KOPT-K1 (cell line): ENCODE data around the gene ATP7B.

Source experiments
- H3K27ac ChIP-seq: fragments of 200-600 bp; sonication (generic); 2 replicates; pipeline ENCODE4 v1.5.1; 2016; ENCODE audit warnings: antibody characterized with exemption, mild to moderate bottlenecking, low read depth, low read length; ENCODE audit not compliant: poor library complexity, severe bottlenecking
- H3K36me3 ChIP-seq: fragments of 200-600 bp; sonication (generic); 2 replicates; pipeline ENCODE4 v1.5.1; 2017; ENCODE audit warnings: antibody characterized with exemption, mild to moderate bottlenecking, low read length, moderate library complexity; ENCODE audit not compliant: insufficient read depth
- H3K9me3 ChIP-seq: fragments of 200-600 bp; sonication (generic); 2 replicates; pipeline ENCODE4 v1.5.1; 2017; ENCODE audit warnings: antibody characterized with exemption, low read length, mild to moderate bottlenecking; ENCODE audit not compliant: insufficient read depth, poor library complexity, severe bottlenecking

ATP7B gene

GRCh38 chr13:51931606-51932005 lies 79.6 kb downstream of the ATP7B start:
- Histone ChIP-seq H3K27ac (no peak overlapping the region), H3K9me3 (no peaks in the 10 kb centered on the region), H3K36me3 (no peaks in the 10 kb centered on the region)

- no peak overlapping the region for H3K27ac ChIP-seq
- H3K9me3 ChIP-seq = no peaks in the 10 kb centered on the region
- H3K36me3 ChIP-seq = no peaks in the 10 kb centered on the region
Observed at GRCh38 chr13:51929699-51930098, 81.6 kb downstream of the ATP7B start.

- Histone ChIP-seq H3K9me3 (no peaks in the 10 kb centered on the region), H3K36me3 (no peaks in the 10 kb centered on the region)
Observed at GRCh38 chr13:51928231-51928630, 83.0 kb downstream of the ATP7B start.

GRCh38 chr13:51927129-51927528 lies 84.1 kb downstream of the ATP7B start:
- H3K36me3 ChIP-seq = no peaks in the 10 kb centered on the region
- no peak overlapping the region for H3K27ac ChIP-seq
- H3K9me3 ChIP-seq = no peaks in the 10 kb centered on the region

More at GRCh38 chr13:51928231-51928630, 83.0 kb downstream of the ATP7B start:
- H3K27ac ChIP-seq = no peak overlapping the region

- no peak overlapping the region for H3K27ac ChIP-seq
- H3K36me3 ChIP-seq = no peaks in the 10 kb centered on the region
- H3K9me3 ChIP-seq = no peaks in the 10 kb centered on the region
Observed at GRCh38 chr13:51926528-51926885, 84.7 kb downstream of the ATP7B start.

GRCh38 chr13:51925865-51926527 lies 85.3 kb downstream of the ATP7B start:
- Histone ChIP-seq H3K27ac (no peak overlapping the region), H3K9me3 (no peaks in the 10 kb centered on the region), H3K36me3 (no peaks in the 10 kb centered on the region)

- no peaks in the 10 kb centered on the region for H3K9me3 ChIP-seq
- no peak overlapping the region for H3K27ac ChIP-seq
- H3K36me3 ChIP-seq = no peaks in the 10 kb centered on the region
Observed at GRCh38 chr13:51924756-51925544, 86.3 kb downstream of the ATP7B start.

GRCh38 chr13:51923983-51924539 lies 87.2 kb downstream of the ATP7B start:
- H3K27ac ChIP-seq = no peak overlapping the region
- no peaks in the 10 kb centered on the region for H3K9me3 ChIP-seq
- no peaks in the 10 kb centered on the region for H3K36me3 ChIP-seq

GRCh38 chr13:51922771-51923480 lies 88.3 kb downstream of the ATP7B start:
- Histone ChIP-seq H3K27ac (no peak overlapping the region), H3K36me3 (no peaks in the 10 kb centered on the region), H3K9me3 (no peaks in the 10 kb centered on the region)

- Histone ChIP-seq H3K27ac (no peak overlapping the region), H3K36me3 (no peaks in the 10 kb centered on the region), H3K9me3 (no peaks in the 10 kb centered on the region)
Observed at GRCh38 chr13:51921790-51922740, 89.2 kb downstream of the ATP7B start.

- Histone ChIP-seq H3K36me3 (no peaks in the 10 kb centered on the region), H3K9me3 (no peaks in the 10 kb centered on the region), H3K27ac (no peak overlapping the region)
Observed at GRCh38 chr13:51920786-51921185, 90.5 kb downstream of the ATP7B start.

- Histone ChIP-seq H3K36me3 (no peaks in the 10 kb centered on the region), H3K9me3 (no peaks in the 10 kb centered on the region), H3K27ac (no peak overlapping the region)
Observed at GRCh38 chr13:51920267-51920666, 91.0 kb downstream of the ATP7B start.

- Histone ChIP-seq H3K36me3 (no peaks in the 10 kb centered on the region), H3K27ac (no peak overlapping the region), H3K9me3 (no peaks in the 10 kb centered on the region)
Observed at GRCh38 chr13:51919531-51919930, 91.7 kb downstream of the ATP7B start.

GRCh38 chr13:51916962-51917361 lies 94.3 kb downstream of the ATP7B start:
- Histone ChIP-seq H3K9me3 (no peaks in the 10 kb centered on the region), H3K27ac (no peak overlapping the region), H3K36me3 (no peaks in the 10 kb centered on the region)
